ENCODE data around the gene LYST. TPM values are rescaled to one million over a fixed set of nuclear protein-coding genes. Genes with fewer than 3 reads are reported as not detected.
A peak's percentile ranks its signal among the peaks of the same experiment; 100 is the strongest.

Gene LYST
- total and polyA plus RNA-seq, 10 of the 15 experiments (the other 5 are each of a cell fraction or from before 2014, with no cell fraction given): 3.3 to 28.1 (median 5.6) TPM

- TF ChIP-seq ZBTB40 (IDR thresholded peaks at IDR 0.05; ENCODE audit: borderline replicate concordance): no peak
- no peak for TF ChIP-seq CBX3 (IDR thresholded peaks at IDR 0.05; ENCODE audit: borderline replicate concordance, low read depth)
- no peak for TF ChIP-seq GABPA (IDR thresholded peaks at IDR 0.05; ENCODE audit: low read depth)
- no peak for TF ChIP-seq KDM1A (IDR thresholded peaks at IDR 0.05; ENCODE audit: borderline replicate concordance)
- no peak for TF ChIP-seq ZBED1 (IDR thresholded peaks at IDR 0.05; ENCODE audit: borderline replicate concordance)
- TF ChIP-seq IRF4 (IDR thresholded peaks at IDR 0.05; ENCODE audit: low read depth, low read length): no peak
- TF ChIP-seq NBN (IDR thresholded peaks at IDR 0.05): no peak
These were observed 215.4 kb downstream of the LYST start (continued) for GRCh38 chr1:235651170-235651806.

GRCh38 chr1:235650341-235651169 lies 216.2 kb downstream of the LYST start:
- H4K20me1 ChIP-seq (ENCODE audit: control insufficient read depth, insufficient read depth): no peaks in the 10 kb centered on the region
- no peaks in the 10 kb centered on the region for H3K9me3 ChIP-seq (replicated peaks; ENCODE audit: control insufficient read depth, insufficient read depth, low read length)
- ATAC-seq (no peak), FAIRE-seq (no peak), DNase-seq (ENCODE audit: low read depth, low spot score) (no peak)
- RAD21 ChIA-PET (ENCODE audit: unreplicated experiment): no interaction called here
- no peak overlapping the region for H3K9ac ChIP-seq (ENCODE audit: control insufficient read depth, insufficient read depth, low read length)
- peak overlapping the region; percentile 54; the same call in 1 of the 2 replicates for H3K4me2 ChIP-seq (ENCODE audit: control insufficient read depth, insufficient read depth)
- H2AFZ ChIP-seq (ENCODE audit: control insufficient read depth, low read depth, low read length): no peak overlapping the region
- POLR2A ChIA-PET: no interaction called here
- 42% methylated on average over 56 of the region's 71 CpGs for WGBS (ENCODE audit: insufficient coverage, insufficient replicate concordance, low lambda C conversion rate, missing lambda C conversion rate)
- CTCF ChIA-PET: interaction anchor here (0.9 kb wide), 1 partner anchor 18 kb away, joined by 3 read pairs; no protein-coding TSS in a partner anchor
- no peaks in the 10 kb centered on the region for H3K79me2 ChIP-seq (ENCODE audit: control insufficient read depth, insufficient read depth, low read length)
- intact Hi-C loops (cut with micrococcal nuclease; ENCODE audit: unreplicated experiment): no loop called here
- BruUV-seq (replicated peaks): no TSS peak
- H3K27me3 ChIP-seq (replicated peaks in 1 of 2; ENCODE audit: control insufficient read depth in 2 of 2, insufficient read depth in 2 of 2, low read length in 1 of 2): peaks cover 1 to 19% of the 10 kb centered on the region in 2 experiments; a peak in 3 of 4 replicates
- H3K36me3 ChIP-seq (ENCODE audit: control insufficient read depth in 2 of 2, insufficient read depth in 2 of 2, low read length in 1 of 2): no peaks in the 10 kb centered on the region
- in situ Hi-C loops (cut with MboI): no loop called here
- H3K27ac ChIP-seq (ENCODE audit: control insufficient read depth, insufficient read depth): no peak overlapping the region
- SMC1A ChIA-PET (ENCODE audit: uncharacterized antibody, unreplicated experiment): no interaction called here
- H3K4me3 ChIP-seq: peak overlapping the region; percentile 16; the same call in 1 of the 2 replicates
- TF ChIP-seq SUZ12 (IDR thresholded peaks at IDR 0.05; ENCODE audit: unreplicated experiment): peak; percentile 65
- no peak for TF ChIP-seq RCOR1 (conservative IDR thresholded peaks at IDR 0.05; ENCODE audit: low read depth, low read length)
- no peak for TF ChIP-seq HDAC2 (IDR thresholded peaks at IDR 0.05)
- no peaks in the 10 kb centered on the region; the same call in 1 of the 2 replicates for H3K4me1 ChIP-seq (ENCODE audit: control insufficient read depth, insufficient read depth, low read length)
